B cell (primary cell): ENCODE results near the gene TWF2. TPM values are rescaled to one million over a fixed set of nuclear protein-coding genes. Genes with fewer than 3 reads are reported as not detected.

Experiments used
- ATAC-seq: fragments of 200-7000 bp; cut with Tn5 transposase; one replicate; pipeline ENCODE4 v1.10.0; 2021; ENCODE audit warnings: low read depth, mild to moderate bottlenecking, moderate number of reproducible peaks, moderate library complexity
- CTCF ChIA-PET: fragments of 350-600 bp; sonication (Branson Sonifier 250); formaldehyde crosslinking; loops from one replicate; lab custom pipeline; 2021; ENCODE audit warnings: antibody characterized with exemption, inconsistent platforms; lab: Charles Lee
- POLR2A ChIA-PET: fragments of 350-600 bp; sonication (Branson Sonifier 250); formaldehyde crosslinking; loops from one replicate; lab custom pipeline; 2021; ENCODE audit warnings: antibody characterized with exemption; lab: Charles Lee
- DNase-seq: peaks from one replicate; pipeline ENCODE4 v3.0.0; 2013
- H2AFZ ChIP-seq: 2 replicates; pipeline ENCODE4 v1.6.1; 2012; ENCODE audit warnings: mild to moderate bottlenecking, low read depth, low read length; ENCODE audit not compliant: insufficient read depth, poor library complexity, severe bottlenecking
- H3K27ac ChIP-seq, 2 donors: 1 replicate in 1 of 2; 2 replicates in 1 of 2; pipeline ENCODE4 v1.5.1; 2012 to 2013; ENCODE audit warnings: low read length in 2 of 2, mild to moderate bottlenecking in 2 of 2, moderate library complexity in 1 of 2
- H3K27me3 ChIP-seq, 4 experiments: fragments of 200-600 bp in 1 of 4; sonication (generic) in 1 of 4; replicated peaks in 1 of 4; 1 replicate in 2 of 4; 2 replicates in 2 of 4; pipeline versions ENCODE4 v1.6.1 to v1.7.0; 2013 to 2016; ENCODE audit warnings: low read length in 3 of 4, mild to moderate bottlenecking in 2 of 4, mixed read lengths in 1 of 4, moderate library complexity in 1 of 4; ENCODE audit not compliant: insufficient read depth in 4 of 4, control insufficient read depth in 3 of 4; ENCODE audit errors: control extremely low read depth in 1 of 4
- H3K36me3 ChIP-seq, 2 experiments: replicated peaks in 1 of 2; 1 replicate in 1 of 2; 2 replicates in 1 of 2; pipeline versions ENCODE4 v1.6.1 to v1.7.1; 2013; ENCODE audit warnings: low read length in 1 of 2; ENCODE audit not compliant: insufficient read depth in 2 of 2, control insufficient read depth in 1 of 2; ENCODE audit errors: control extremely low read depth in 1 of 2, extremely low read depth in 1 of 2
- H3K4me1 ChIP-seq, 2 donors: fragments of 200-600 bp in 1 of 2; sonication (generic) in 1 of 2; 1 replicate in 1 of 2; 2 replicates in 1 of 2; pipeline versions ENCODE4 v1.5.1 to v1.6.1; 2013 to 2017; ENCODE audit warnings: low read length in 2 of 2; ENCODE audit not compliant: control insufficient read depth in 2 of 2, insufficient read depth in 2 of 2
- H3K4me2 ChIP-seq: replicated peaks from 2 replicates; pipeline ENCODE3; 2012; ENCODE audit warnings: mild to moderate bottlenecking, low read depth, low read length; ENCODE audit not compliant: poor library complexity, severe bottlenecking
- H3K4me3 ChIP-seq, 5 experiments: fragments of 200-600 bp in 1 of 5; sonication (generic) in 1 of 5; 1 replicate in 3 of 5; 2 replicates in 2 of 5; pipeline versions ENCODE4 v1.5.1 to v1.7.0; 2011 to 2016; ENCODE audit warnings: low read length in 4 of 5, mild to moderate bottlenecking in 4 of 5, low read depth in 2 of 5, control low read depth in 1 of 5, moderate library complexity in 1 of 5; ENCODE audit not compliant: insufficient read depth in 1 of 5; ENCODE audit errors: control extremely low read depth in 1 of 5, extremely low read depth in 1 of 5
- H3K79me2 ChIP-seq: fragments of 200-600 bp; sonication (generic); one replicate; pipeline ENCODE4 v1.6.0; 2016; ENCODE audit warnings: low read length; ENCODE audit not compliant: control insufficient read depth, insufficient read depth
- H3K9ac ChIP-seq: fragments of 200-600 bp; sonication (generic); 2 replicates; pipeline ENCODE4 v1.6.1; 2017; ENCODE audit warnings: mild to moderate bottlenecking, low read length, moderate library complexity
- H3K9me3 ChIP-seq, 3 donors: one replicate each; pipeline versions ENCODE4 v1.6.1 to v1.7.1; 2013; ENCODE audit warnings: low read length in 2 of 3; ENCODE audit not compliant: control insufficient read depth in 2 of 3, insufficient read depth in 1 of 3; ENCODE audit errors: control extremely low read depth in 1 of 3
- H4K20me1 ChIP-seq: 2 replicates; pipeline ENCODE4 v1.6.0; 2012; ENCODE audit warnings: mild to moderate bottlenecking, low read length; ENCODE audit not compliant: insufficient read depth, control insufficient read depth, poor library complexity, severe bottlenecking
- H3K27ac Mint-ChIP-seq: one replicate; pipeline ENCODE4 v1.8.0; 2021; ENCODE audit warnings: mixed read lengths
- H3K27me3 Mint-ChIP-seq: one replicate; pipeline ENCODE4 v1.8.0; 2021; ENCODE audit warnings: mixed read lengths
- H3K4me1 Mint-ChIP-seq: one replicate; pipeline ENCODE4 v1.8.0; 2021; ENCODE audit warnings: mixed read lengths
- H3K4me3 Mint-ChIP-seq: one replicate; pipeline ENCODE4 v1.8.0; 2021; ENCODE audit warnings: mixed read lengths
- H3K9me3 Mint-ChIP-seq: one replicate; pipeline ENCODE4 v1.8.0; 2022; ENCODE audit warnings: mixed read lengths; ENCODE audit not compliant: insufficient read depth
- EZH2 ChIP-seq: IDR thresholded peaks from 2 replicates; pipeline ENCODE4 v1.6.1; 2012; ENCODE audit warnings: borderline replicate concordance, low read depth, mild to moderate bottlenecking, moderate library complexity, low read length; ENCODE audit not compliant: insufficient read depth, poor library complexity, severe bottlenecking
- WGBS: methylation state at CpG from one replicate; pipeline ENCODE4 v1.1.5; 2013; ENCODE audit warnings: missing lambda C conversion rate; ENCODE audit not compliant: insufficient coverage; 5-methylcytosine and 5-hydroxymethylcytosine counted together
- intact Hi-C: fragments of 100-400 bp; cut with micrococcal nuclease; formaldehyde crosslinking; loops from one replicate; pipeline ENCODE4 v1.10.0; 2022
- polyA plus RNA-seq: library from polyadenylated mRNA; depleted of rRNA; stranded (reverse); fragments of >200 nt; gene quantifications from 2 replicates; pipeline ENCODE4 v1.2.3, GENCODE V29; 2012
- total RNA-seq, 2 donors: library from RNA; stranded (reverse); fragments of 120-200 nt in 1 of 2; gene quantifications; 1 replicate in 1 of 2; 2 replicates in 1 of 2; pipeline versions ENCODE4 v1.2.3 to v1.2.4, GENCODE V29; 2013 to 2022
- TF ChIP-seq, protein P1 (sequence below): fragments of 200-600 bp; IDR thresholded peaks from one replicate; pipeline ENCODE4 v1.8.0; 2022; ENCODE audit warnings: antibody characterized with exemption, mild to moderate bottlenecking

Gene TWF2
- total and polyA plus RNA-seq, 2 donors (not counting 1 experiment from before 2014, with no cell fraction given): 60.3 to 88.2 TPM

DNA sequence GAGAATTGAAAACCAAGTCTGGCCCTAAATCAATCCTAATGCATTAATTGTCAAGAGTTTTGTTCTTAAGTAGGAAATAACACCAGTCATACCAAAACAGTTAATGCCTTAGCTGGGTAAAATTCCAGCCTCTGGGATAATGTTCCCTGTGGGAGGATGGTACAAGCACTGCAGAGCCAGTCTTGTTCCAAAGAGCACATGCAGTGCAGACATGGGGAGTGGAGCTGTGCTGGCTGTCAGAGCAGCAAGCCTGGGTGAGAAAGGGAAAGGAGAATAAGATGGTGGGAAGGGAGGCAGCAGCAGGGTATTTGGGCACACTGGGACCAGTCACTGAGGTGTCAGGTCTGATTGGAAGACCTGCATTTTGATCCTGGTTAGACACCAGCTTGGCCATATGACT is 28.9 kb downstream of the TWF2 start:
- peaks cover 3 to 84% of the 10 kb centered on the region in 2 experiments for H3K36me3 ChIP-seq
- no peak overlapping the region for H3K4me3 ChIP-seq
- ChIA-PET CTCF (interaction anchor here (1.6 to 5.3 kb wide), 2 partner anchors 11 to 14 kb away, joined by 3 to 36 read pairs; no protein-coding TSS in a partner anchor), POLR2A (interaction anchor here (0.6 kb wide), 1 partner anchor 9 kb away, joined by 12 read pairs; no protein-coding TSS in a partner anchor)
- H3K79me2 ChIP-seq: no peaks in the 10 kb centered on the region
- no peaks in the 10 kb centered on the region for H4K20me1 ChIP-seq
- no peak overlapping the region for H3K9ac ChIP-seq
- H3K9me3 ChIP-seq: no peaks in the 10 kb centered on the region
- no peak overlapping the region for H2AFZ ChIP-seq
- no peak overlapping the region for H3K27ac ChIP-seq
- Mint-ChIP-seq H3K27me3 (no peaks in the 10 kb centered on the region), H3K4me3 (no peak overlapping the region), H3K9me3 (no peaks in the 10 kb centered on the region), H3K4me1 (no peaks in the 10 kb centered on the region), H3K27ac (no peak overlapping the region)
- H3K4me1 ChIP-seq: no peaks in the 10 kb centered on the region
- TF ChIP-seq, protein P1, sequence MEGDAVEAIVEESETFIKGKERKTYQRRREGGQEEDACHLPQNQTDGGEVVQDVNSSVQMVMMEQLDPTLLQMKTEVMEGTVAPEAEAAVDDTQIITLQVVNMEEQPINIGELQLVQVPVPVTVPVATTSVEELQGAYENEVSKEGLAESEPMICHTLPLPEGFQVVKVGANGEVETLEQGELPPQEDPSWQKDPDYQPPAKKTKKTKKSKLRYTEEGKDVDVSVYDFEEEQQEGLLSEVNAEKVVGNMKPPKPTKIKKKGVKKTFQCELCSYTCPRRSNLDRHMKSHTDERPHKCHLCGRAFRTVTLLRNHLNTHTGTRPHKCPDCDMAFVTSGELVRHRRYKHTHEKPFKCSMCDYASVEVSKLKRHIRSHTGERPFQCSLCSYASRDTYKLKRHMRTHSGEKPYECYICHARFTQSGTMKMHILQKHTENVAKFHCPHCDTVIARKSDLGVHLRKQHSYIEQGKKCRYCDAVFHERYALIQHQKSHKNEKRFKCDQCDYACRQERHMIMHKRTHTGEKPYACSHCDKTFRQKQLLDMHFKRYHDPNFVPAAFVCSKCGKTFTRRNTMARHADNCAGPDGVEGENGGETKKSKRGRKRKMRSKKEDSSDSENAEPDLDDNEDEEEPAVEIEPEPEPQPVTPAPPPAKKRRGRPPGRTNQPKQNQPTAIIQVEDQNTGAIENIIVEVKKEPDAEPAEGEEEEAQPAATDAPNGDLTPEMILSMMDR: no peak
- TF ChIP-seq EZH2: no peak
- intact Hi-C loops: no loop called here
- no peak for ATAC-seq
- no peak overlapping the region for H3K4me2 ChIP-seq
- H3K27me3 ChIP-seq: no peaks in the 10 kb centered on the region
- DNase-seq: no peak

DNA sequence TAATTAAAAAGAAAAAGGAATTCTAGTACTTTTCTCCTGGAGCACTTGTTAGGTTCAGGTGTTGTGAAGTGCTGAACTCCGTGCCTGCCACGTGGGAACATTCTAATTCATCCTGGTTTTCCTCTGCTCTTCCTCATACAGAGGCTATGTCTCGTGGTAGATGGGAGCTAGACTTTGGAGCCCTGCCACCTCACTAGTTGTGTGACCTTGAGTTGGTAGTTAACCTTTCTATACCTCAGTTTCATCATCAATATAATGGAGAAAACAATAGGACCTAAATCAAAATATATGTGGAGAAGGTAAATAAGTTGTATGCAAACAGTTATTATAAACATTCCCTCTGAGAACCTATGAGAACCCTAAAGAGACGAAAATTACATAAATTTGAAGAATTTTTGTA is 30.4 kb downstream of the TWF2 start:
- Histone ChIP-seq H3K4me1 (no peaks in the 10 kb centered on the region), H3K9me3 (no peaks in the 10 kb centered on the region), H3K27ac (no peak overlapping the region), H3K4me3 (no peak overlapping the region), H3K4me2 (no peak overlapping the region), H3K9ac (no peak overlapping the region), H4K20me1 (no peaks in the 10 kb centered on the region), H3K36me3 (peaks cover 10 to 85% of the 10 kb centered on the region in 2 experiments), H3K27me3 (no peaks in the 10 kb centered on the region), H2AFZ (no peak overlapping the region), H3K79me2 (no peaks in the 10 kb centered on the region)
- intact Hi-C loops: no loop called here
- DNase-seq (no peak), ATAC-seq (no peak)
- Mint-ChIP-seq H3K27me3 (no peaks in the 10 kb centered on the region), H3K4me1 (no peaks in the 10 kb centered on the region), H3K4me3 (no peak overlapping the region), H3K27ac (no peak overlapping the region), H3K9me3 (no peaks in the 10 kb centered on the region)
- ChIA-PET CTCF (interaction anchor here (5.3 kb wide), 1 partner anchor 12 kb away, joined by 36 read pairs; no protein-coding TSS in a partner anchor), POLR2A (no interaction called here)
- WGBS: no CpG with 5 or more reads among the region's 4 CpGs
- TF ChIP-seq EZH2: no peak
- TF ChIP-seq, protein P1: no peak
